Measurements from ENCODE around the gene APOBEC3H.
"Not testable (repeated sequence)": the region's sequence is repeated elsewhere in the genome, so short reads cannot be mapped to it uniquely, and the experiment has no call there.

The APOBEC3H gene

DNA sequence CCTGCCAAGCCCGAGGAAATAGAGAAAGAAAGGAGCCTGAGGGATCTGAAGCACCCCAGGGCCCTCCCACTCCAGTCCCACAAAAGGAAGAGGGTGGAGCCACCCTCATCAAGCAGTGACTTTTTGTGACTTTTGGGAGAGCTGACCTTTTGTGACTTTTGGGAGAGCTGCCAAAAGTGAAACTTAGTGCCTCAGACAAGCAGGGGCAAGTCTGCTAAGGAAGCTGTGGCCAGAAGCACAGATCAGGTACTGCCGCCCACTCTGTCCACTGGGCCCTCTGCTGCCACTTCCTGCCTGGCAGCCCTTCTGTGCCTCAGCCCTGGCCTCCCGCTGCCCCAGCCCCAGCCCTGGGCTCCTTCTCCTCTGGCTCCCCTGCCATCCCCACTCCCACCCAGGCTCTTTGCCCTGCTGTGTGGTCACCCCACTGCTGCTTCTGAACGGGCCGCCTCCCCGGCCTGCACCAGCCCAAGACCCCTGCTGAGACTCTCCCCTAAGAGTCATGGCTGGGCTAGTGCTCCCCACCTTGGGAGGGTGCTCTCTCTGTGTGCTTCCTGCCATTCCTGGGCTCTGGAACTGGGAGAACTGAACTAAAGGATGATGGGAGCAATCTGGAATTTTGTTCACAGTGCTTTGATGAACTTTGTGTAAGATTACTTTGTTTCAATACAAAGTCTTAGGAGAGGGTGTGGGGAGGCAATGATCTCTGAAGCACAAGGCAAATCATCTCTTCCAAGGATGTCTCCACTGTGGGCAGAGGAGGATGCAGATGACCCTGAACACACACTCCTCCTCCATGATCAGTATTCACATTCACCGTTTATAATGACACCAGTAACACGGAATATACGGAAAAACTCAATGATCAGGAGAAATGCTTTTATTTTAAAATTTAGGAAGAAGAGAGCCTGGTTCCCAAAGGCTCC is at the start of gene APOBEC3H:
Gene APOBEC3H (plus strand): TSS at position 147 of the 923 bp plus-strand sequence. CDS start 3,035 bp downstream, outside the sequence.
- no peaks in the 10 kb centered on the region for H3K27me3 ChIP-seq (replicated peaks; ENCODE audit: control insufficient read depth, insufficient read depth, low read length)
- TF ChIP-seq, protein P1, sequence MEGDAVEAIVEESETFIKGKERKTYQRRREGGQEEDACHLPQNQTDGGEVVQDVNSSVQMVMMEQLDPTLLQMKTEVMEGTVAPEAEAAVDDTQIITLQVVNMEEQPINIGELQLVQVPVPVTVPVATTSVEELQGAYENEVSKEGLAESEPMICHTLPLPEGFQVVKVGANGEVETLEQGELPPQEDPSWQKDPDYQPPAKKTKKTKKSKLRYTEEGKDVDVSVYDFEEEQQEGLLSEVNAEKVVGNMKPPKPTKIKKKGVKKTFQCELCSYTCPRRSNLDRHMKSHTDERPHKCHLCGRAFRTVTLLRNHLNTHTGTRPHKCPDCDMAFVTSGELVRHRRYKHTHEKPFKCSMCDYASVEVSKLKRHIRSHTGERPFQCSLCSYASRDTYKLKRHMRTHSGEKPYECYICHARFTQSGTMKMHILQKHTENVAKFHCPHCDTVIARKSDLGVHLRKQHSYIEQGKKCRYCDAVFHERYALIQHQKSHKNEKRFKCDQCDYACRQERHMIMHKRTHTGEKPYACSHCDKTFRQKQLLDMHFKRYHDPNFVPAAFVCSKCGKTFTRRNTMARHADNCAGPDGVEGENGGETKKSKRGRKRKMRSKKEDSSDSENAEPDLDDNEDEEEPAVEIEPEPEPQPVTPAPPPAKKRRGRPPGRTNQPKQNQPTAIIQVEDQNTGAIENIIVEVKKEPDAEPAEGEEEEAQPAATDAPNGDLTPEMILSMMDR (IDR thresholded peaks at IDR 0.05; ENCODE audit: insufficient read depth, low read length, poor library complexity, severe bottlenecking): no peak
- DNase-seq (ENCODE audit: extremely low read depth, insufficient read length): peak; percentile 67
- H3K36me3 ChIP-seq (ENCODE audit: control insufficient read depth, insufficient read depth, low read length): no peaks in the 10 kb centered on the region
- peak within 1 kb of the TSS; percentile 63 for H3K4me3 ChIP-seq (replicated peaks; ENCODE audit: low read depth, low read length)

DNA sequence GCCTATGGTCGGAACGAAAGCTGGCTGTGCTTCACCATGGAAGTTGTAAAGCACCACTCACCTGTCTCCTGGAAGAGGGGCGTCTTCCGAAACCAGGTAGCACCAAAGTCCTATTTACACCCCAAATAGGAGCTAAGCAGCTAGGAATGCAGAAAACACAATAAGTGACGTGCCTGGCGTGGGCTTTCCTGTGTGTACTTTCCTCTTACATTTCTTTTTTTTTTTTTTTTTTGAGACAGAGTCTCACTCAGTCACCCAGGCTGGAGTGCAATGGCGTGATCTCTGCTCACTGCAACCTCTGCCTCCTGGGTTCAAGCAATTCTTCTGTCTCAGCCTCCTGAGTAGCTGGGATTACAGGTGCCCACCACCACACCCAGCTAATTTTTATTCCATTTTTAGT is 47.6 kb upstream of the APOBEC3H start:
- not testable (repeated sequence) for DNase-seq (ENCODE audit: extremely low read depth, insufficient read length); H3K4me3 ChIP-seq (replicated peaks; ENCODE audit: low read depth, low read length); H3K36me3 ChIP-seq (ENCODE audit: control insufficient read depth, insufficient read depth, low read length); H3K27me3 ChIP-seq (replicated peaks; ENCODE audit: control insufficient read depth, insufficient read depth, low read length)

DNA sequence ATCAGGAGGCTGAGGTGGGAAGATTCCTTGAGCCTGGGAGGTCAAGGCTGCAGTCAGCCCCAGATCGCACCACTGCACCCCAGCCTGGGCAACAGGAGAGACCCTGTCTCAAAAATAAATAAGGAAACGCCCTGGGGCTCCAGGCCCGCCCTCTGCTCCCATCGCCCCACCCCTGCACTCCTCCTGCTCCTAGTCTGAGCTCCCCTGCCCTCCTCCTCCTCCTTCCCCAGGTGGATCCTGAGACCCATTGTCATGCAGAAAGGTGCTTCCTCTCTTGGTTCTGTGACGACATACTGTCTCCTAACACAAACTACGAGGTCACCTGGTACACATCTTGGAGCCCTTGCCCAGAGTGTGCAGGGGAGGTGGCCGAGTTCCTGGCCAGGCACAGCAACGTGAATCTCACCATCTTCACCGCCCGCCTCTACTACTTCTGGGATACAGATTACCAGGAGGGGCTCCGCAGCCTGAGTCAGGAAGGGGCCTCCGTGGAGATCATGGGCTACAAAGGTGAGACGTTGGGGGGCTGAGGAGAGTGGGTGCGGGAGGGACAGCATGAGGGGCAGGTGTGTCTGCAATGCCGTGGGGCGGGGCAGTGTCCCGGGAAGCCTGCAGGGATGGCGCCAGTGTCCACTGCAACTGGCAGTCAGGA is 45.1 kb upstream of the APOBEC3H start:
- not testable (repeated sequence) for H3K36me3 ChIP-seq (ENCODE audit: control insufficient read depth, insufficient read depth, low read length); DNase-seq (ENCODE audit: extremely low read depth, insufficient read length); H3K27me3 ChIP-seq (replicated peaks; ENCODE audit: control insufficient read depth, insufficient read depth, low read length); H3K4me3 ChIP-seq (replicated peaks; ENCODE audit: low read depth, low read length)

DNA sequence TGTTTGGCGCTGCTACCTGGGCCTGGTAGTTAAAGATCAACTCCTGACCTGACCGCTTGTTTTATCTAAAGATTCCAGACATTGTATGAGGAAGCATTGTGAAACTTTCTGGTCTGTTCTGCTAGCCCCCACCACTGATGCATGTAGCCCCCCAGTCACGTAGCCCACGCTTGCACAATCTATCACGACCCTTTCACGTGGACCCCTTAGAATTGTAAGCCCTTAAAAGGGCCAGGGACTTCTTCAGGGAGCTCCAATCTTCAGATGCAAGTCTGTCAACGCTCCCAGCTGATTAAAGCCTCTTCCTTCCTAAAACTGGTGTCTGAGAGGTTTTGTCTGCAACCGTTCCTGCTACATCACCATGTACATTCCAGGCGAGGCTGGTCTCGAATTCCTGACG is 41.4 kb upstream of the APOBEC3H start:
- no peak for DNase-seq (ENCODE audit: extremely low read depth, insufficient read length)
- Histone ChIP-seq H3K27me3 (replicated peaks; ENCODE audit: control insufficient read depth, insufficient read depth, low read length) (no peaks in the 10 kb centered on the region), H3K4me3 (replicated peaks; ENCODE audit: low read depth, low read length) (no peak overlapping the region), H3K36me3 (ENCODE audit: control insufficient read depth, insufficient read depth, low read length) (no peaks in the 10 kb centered on the region)
- TF ChIP-seq, protein P1 (IDR thresholded peaks at IDR 0.05; ENCODE audit: insufficient read depth, low read length, poor library complexity, severe bottlenecking): no peak

DNA sequence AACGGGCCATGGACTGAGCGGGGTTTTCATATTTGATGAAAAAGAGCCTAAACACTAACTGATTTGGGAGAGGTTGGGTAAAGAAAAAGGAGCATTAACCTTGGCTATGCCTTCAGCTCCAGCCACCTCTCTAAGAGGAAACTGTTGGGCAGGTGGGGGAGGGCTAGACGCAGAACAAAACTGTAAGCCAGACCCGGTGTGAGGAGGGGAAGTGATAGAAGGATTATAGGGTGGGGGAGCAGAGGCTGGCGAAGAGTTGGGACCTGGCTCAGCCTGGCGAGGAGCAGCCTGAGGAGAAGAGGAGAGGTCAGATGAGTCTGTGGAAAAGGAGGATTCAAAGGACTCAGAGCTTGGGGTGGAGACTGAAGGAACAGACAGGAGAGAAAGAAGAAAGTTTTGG is 35.8 kb upstream of the APOBEC3H start:
- not testable (repeated sequence) for DNase-seq (ENCODE audit: extremely low read depth, insufficient read length); H3K27me3 ChIP-seq (replicated peaks; ENCODE audit: control insufficient read depth, insufficient read depth, low read length); H3K36me3 ChIP-seq (ENCODE audit: control insufficient read depth, insufficient read depth, low read length); H3K4me3 ChIP-seq (replicated peaks; ENCODE audit: low read depth, low read length)

DNA sequence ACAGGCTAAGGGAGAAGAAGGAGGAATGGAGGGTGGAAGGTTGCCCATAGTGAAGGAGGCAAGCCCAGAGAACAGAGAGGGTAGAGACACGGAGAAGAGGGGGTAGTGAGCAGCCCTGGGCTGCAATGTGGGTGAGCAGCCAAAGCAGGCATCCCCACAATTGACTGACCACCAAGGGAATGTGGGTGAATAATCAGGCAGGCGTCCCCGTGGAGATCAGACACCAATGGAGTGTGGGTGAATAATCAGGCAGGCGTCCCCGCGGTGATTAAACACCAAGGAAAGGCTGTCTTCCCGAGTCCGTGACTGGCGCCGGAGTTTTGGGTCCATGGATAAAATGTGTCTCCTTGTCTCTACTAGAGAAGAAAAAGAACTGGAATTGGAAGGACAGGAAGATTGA is 35.1 kb upstream of the APOBEC3H start:
- DNase-seq (ENCODE audit: extremely low read depth, insufficient read length); H3K36me3 ChIP-seq (ENCODE audit: control insufficient read depth, insufficient read depth, low read length); H3K27me3 ChIP-seq (replicated peaks; ENCODE audit: control insufficient read depth, insufficient read depth, low read length); H3K4me3 ChIP-seq (replicated peaks; ENCODE audit: low read depth, low read length): not testable (repeated sequence)

DNA sequence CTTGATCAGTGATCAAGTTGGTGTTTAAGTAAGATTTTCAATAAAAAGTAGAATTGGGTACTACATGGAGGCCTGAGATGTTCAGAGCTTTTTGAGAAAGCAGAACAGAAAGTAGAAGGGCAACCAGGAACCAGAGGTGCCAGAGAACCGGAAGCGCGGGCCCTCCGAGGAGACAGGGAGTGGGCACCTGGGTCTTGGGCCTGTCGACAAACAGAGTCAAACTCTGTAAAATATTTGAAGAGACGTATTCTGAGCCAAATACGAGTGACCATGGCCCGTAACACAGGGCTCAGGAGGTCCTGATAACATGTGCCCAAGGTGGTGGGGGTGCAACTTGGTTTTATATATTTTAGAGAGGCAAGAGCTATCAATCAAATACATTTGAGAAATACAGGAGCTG is 33.1 kb upstream of the APOBEC3H start:
- H3K27me3 ChIP-seq (replicated peaks; ENCODE audit: control insufficient read depth, insufficient read depth, low read length); H3K4me3 ChIP-seq (replicated peaks; ENCODE audit: low read depth, low read length); H3K36me3 ChIP-seq (ENCODE audit: control insufficient read depth, insufficient read depth, low read length); DNase-seq (ENCODE audit: extremely low read depth, insufficient read length): not testable (repeated sequence)

DNA sequence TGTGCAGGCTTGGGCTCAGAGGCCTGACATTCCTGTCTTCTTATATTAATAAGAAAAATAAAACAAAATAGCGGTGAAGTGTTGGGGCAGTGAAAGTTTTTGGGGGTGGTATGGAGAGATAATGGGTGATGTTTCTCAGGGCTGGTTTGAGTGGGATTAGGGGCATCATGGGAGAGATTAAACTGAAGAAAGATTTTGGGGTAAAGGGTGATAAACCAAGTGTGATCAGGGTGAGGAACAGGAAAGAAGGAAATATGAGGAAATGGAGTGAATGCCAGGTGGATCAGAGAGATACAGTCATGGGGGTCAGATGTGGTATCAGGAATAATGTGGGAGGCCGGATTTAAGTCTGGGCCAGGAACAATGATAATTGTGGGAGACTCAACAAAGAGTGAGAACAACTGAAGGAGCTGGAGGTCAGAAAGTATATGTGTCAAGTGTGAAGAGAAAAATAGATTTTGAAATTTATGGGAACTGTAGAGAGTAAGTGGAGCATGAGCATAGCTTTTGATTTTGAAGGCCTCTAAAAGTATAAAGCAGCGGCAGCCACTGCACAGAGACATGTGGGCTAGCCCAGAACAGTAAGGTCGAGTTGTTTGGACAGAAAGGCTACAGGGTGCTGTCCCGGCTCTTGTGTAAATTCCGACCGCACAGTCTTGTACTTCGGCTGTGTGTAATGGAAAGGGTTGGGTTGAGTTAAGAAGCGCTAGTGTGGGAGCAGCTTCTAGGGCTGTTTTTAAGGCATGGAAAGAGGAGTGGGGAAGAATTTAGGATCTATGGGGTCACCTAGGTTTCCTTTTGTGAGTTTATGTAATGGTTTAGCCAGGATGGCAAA is 30.4 kb upstream of the APOBEC3H start:
- peak overlapping the region; percentile 63 for H3K4me3 ChIP-seq (replicated peaks; ENCODE audit: low read depth, low read length)
- DNase-seq (ENCODE audit: extremely low read depth, insufficient read length); H3K36me3 ChIP-seq (ENCODE audit: control insufficient read depth, insufficient read depth, low read length); H3K27me3 ChIP-seq (replicated peaks; ENCODE audit: control insufficient read depth, insufficient read depth, low read length): not testable (repeated sequence)
